Smooth muscle cell (in vitro differentiated cells): ENCODE results near the gene CHST5. TPM values are rescaled to one million over a fixed set of nuclear protein-coding genes. Genes with fewer than 3 reads are reported as not detected.

Source experiments
- DNase-seq: peaks from one replicate; lab custom pipeline; 2025; ENCODE audit not compliant: unreplicated experiment; lab: John Stamatoyannopoulos, UW
- H2AFZ ChIP-seq: fragments of 200-600 bp; sonication (generic); 2 replicates; pipeline ENCODE4 v1.6.0; 2016; ENCODE audit warnings: antibody characterized with exemption, low read depth, mild to moderate bottlenecking
- H3F3A ChIP-seq: fragments of 200-600 bp; sonication (generic); 2 replicates; pipeline ENCODE4 v1.6.0; 2017; ENCODE audit warnings: antibody characterized with exemption, low read depth
- H3K27ac ChIP-seq: fragments of 200-600 bp; sonication (generic); 2 replicates; pipeline ENCODE4 v1.5.1; 2016; ENCODE audit warnings: low read depth, mild to moderate bottlenecking
- H3K27me3 ChIP-seq: fragments of 200-600 bp; sonication (generic); 2 replicates; pipeline ENCODE4 v1.6.1; 2016; ENCODE audit warnings: low read depth, mild to moderate bottlenecking
- H3K36me3 ChIP-seq: fragments of 200-600 bp; sonication (generic); 2 replicates; pipeline ENCODE4 v1.5.1; 2016; ENCODE audit warnings: low read depth
- H3K4me1 ChIP-seq: fragments of 200-600 bp; sonication (generic); 2 replicates; pipeline ENCODE4 v1.5.1; 2016; ENCODE audit warnings: low read depth
- H3K4me2 ChIP-seq: fragments of 200-600 bp; sonication (generic); 2 replicates; pipeline ENCODE4 v1.6.0; 2016; ENCODE audit warnings: mild to moderate bottlenecking
- H3K4me3 ChIP-seq: fragments of 200-600 bp; sonication (generic); 2 replicates; pipeline ENCODE4 v1.5.1; 2016; ENCODE audit warnings: mild to moderate bottlenecking
- H3K79me2 ChIP-seq: fragments of 200-600 bp; sonication (generic); 2 replicates; pipeline ENCODE4 v1.6.0; 2016; ENCODE audit warnings: low read depth, mild to moderate bottlenecking
- H3K9ac ChIP-seq: fragments of 200-600 bp; sonication (generic); 2 replicates; pipeline ENCODE4 v1.6.0; 2016; ENCODE audit warnings: low read depth
- H3K9me3 ChIP-seq: fragments of 200-600 bp; sonication (generic); replicated peaks from 2 replicates; pipeline ENCODE4 v1.5.1; 2016; ENCODE audit warnings: low read depth
- H4K20me1 ChIP-seq: fragments of 200-600 bp; sonication (generic); 2 replicates; pipeline ENCODE4 v1.6.0; 2016; ENCODE audit warnings: low read depth
- WGBS: methylation state at CpG from one replicate; pipeline ENCODE4 v1.1.7; 2016; ENCODE audit warnings: low lambda C conversion rate; 5-methylcytosine and 5-hydroxymethylcytosine counted together
- polyA plus RNA-seq: library from polyadenylated mRNA; unstranded; fragments of >200 nt; fragmentation: Nextera tagmentation; extraction: Ambion mirVana; gene quantifications from 2 replicates; pipeline ENCODE4 v1.2.1, GENCODE V29; 2016
- total RNA-seq: library from RNA; depleted of rRNA; stranded (reverse); fragments of >200 nt; gene quantifications from 2 replicates; pipeline ENCODE4 v1.2.3, GENCODE V29; 2014
- TF ChIP-seq, protein P1 (sequence below): fragments of 200-600 bp; sonication (generic); IDR thresholded peaks from 2 replicates; pipeline ENCODE4 v1.5.1; 2017; ENCODE audit warnings: borderline replicate concordance, mild to moderate bottlenecking, antibody characterized with exemption; ENCODE audit not compliant: insufficient read depth, poor library complexity, severe bottlenecking

CHST5 gene
- total and polyA plus RNA-seq, 2 experiments from 2014 or later: not detected

DNA sequence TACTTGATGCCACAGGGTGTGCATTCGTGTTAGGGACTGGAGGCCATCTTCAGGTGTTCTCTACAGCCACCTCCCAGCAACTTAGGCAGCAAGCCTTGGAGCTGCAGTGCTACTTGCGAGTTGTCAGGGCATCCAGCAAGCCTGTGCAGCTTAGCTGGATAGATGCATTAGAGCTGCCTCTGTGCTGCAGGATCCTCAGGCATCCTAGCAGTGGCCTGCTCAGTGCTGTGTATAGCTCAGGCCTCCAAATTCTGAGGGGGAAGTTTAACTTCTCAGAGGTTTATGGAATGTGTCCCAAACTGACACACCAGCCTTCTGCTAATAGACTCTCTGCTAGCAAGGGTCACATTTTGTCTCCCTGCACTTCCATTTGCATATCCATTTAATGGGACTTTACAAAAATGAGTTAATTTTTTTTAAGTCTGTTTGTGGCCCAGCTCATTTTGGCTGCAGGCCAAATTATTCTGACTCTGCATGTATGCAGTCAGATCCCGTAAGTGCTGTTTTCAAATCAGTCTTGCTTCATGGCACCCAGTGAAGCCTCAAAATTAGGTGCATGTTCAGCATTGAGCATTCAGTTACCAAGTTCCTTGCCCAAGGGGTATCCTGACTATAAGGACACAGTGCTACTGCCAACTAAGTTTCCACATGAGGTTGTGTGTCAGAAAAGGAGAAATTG lies 37.1 kb upstream of the CHST5 start:
- no peaks in the 10 kb centered on the region for H3K9me3 ChIP-seq
- peaks cover 11% of the 10 kb centered on the region for H3K36me3 ChIP-seq
- H3K27me3 ChIP-seq: no peaks in the 10 kb centered on the region
- no peak overlapping the region for H3K9ac ChIP-seq
- no peaks in the 10 kb centered on the region for H3F3A ChIP-seq
- TF ChIP-seq, protein P1, sequence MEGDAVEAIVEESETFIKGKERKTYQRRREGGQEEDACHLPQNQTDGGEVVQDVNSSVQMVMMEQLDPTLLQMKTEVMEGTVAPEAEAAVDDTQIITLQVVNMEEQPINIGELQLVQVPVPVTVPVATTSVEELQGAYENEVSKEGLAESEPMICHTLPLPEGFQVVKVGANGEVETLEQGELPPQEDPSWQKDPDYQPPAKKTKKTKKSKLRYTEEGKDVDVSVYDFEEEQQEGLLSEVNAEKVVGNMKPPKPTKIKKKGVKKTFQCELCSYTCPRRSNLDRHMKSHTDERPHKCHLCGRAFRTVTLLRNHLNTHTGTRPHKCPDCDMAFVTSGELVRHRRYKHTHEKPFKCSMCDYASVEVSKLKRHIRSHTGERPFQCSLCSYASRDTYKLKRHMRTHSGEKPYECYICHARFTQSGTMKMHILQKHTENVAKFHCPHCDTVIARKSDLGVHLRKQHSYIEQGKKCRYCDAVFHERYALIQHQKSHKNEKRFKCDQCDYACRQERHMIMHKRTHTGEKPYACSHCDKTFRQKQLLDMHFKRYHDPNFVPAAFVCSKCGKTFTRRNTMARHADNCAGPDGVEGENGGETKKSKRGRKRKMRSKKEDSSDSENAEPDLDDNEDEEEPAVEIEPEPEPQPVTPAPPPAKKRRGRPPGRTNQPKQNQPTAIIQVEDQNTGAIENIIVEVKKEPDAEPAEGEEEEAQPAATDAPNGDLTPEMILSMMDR: no peak
- H3K4me3 ChIP-seq: no peak overlapping the region
- H2AFZ ChIP-seq: no peak overlapping the region
- no peaks in the 10 kb centered on the region for H3K4me1 ChIP-seq
- peaks cover 26% of the 10 kb centered on the region for H3K79me2 ChIP-seq
- DNase-seq: no peak
- WGBS: 79% methylated on average over 3 of the region's 3 CpGs
- peaks cover 88% of the 10 kb centered on the region for H4K20me1 ChIP-seq
- no peak overlapping the region for H3K4me2 ChIP-seq
- no peak overlapping the region for H3K27ac ChIP-seq

GRCh38 chr16:75570396-75571065 lies 34.6 kb upstream of the CHST5 start:
- Histone ChIP-seq H2AFZ (no peak overlapping the region), H4K20me1 (peaks cover 91% of the 10 kb centered on the region), H3K36me3 (peaks cover 3% of the 10 kb centered on the region), H3K4me1 (peaks cover 9% of the 10 kb centered on the region), H3K4me3 (no peak overlapping the region), H3K4me2 (no peak overlapping the region), H3K9ac (no peak overlapping the region), H3F3A (no peaks in the 10 kb centered on the region), H3K9me3 (no peaks in the 10 kb centered on the region), H3K79me2 (peaks cover 44% of the 10 kb centered on the region), H3K27ac (no peak overlapping the region), H3K27me3 (no peaks in the 10 kb centered on the region)
- no peak for DNase-seq
- TF ChIP-seq, protein P1: no peak
- WGBS: 88% methylated on average over 5 of the region's 5 CpGs

DNA sequence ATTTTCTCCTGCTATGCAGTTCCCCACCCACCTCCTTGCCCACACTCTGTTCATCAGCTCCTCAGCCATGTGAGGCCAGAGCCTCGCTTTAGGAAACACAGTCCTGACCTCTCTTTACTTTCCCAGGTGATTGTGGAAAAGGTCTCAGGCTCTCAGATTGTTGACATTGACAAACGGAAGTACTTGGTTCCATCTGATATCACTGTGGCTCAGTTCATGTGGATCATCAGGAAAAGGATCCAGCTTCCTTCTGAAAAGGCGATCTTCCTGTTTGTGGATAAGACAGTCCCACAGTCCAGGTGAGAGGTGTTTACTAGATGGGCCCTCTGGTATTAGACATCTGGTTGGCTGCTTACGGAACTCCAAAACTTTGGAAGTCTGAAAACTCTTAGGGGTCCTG lies 32.0 kb upstream of the CHST5 start:
- no peaks in the 10 kb centered on the region for H3K27me3 ChIP-seq
- no peak overlapping the region for H2AFZ ChIP-seq
- peaks cover 9% of the 10 kb centered on the region for H3K4me1 ChIP-seq
- H3K9ac ChIP-seq: no peak overlapping the region
- peaks cover 6% of the 10 kb centered on the region for H3F3A ChIP-seq
- DNase-seq: no peak
- H3K4me3 ChIP-seq: no peak overlapping the region
- H3K27ac ChIP-seq: peak overlapping the region; percentile 87
- TF ChIP-seq, protein P1: no peak
- H3K9me3 ChIP-seq: no peaks in the 10 kb centered on the region
- no peak overlapping the region for H3K4me2 ChIP-seq
- 84% methylated on average over 4 of the region's 4 CpGs for WGBS
- H3K36me3 ChIP-seq: no peaks in the 10 kb centered on the region
- H3K79me2 ChIP-seq: peaks cover 44% of the 10 kb centered on the region
- peaks cover 66% of the 10 kb centered on the region for H4K20me1 ChIP-seq
